ENCODE results near the gene MYO16.
"Not testable (repeated sequence)": the region's sequence is repeated elsewhere in the genome, so short reads cannot be mapped to it uniquely, and the experiment has no call there.

MYO16 gene

GRCh38 chr13:108987944-108988343 is 358.5 kb downstream of the MYO16 start:
- no peak for FAIRE-seq

- not testable (repeated sequence) for FAIRE-seq
Measured at GRCh38 chr13:108991416-108991815, 362.0 kb downstream of the MYO16 start.

DNA sequence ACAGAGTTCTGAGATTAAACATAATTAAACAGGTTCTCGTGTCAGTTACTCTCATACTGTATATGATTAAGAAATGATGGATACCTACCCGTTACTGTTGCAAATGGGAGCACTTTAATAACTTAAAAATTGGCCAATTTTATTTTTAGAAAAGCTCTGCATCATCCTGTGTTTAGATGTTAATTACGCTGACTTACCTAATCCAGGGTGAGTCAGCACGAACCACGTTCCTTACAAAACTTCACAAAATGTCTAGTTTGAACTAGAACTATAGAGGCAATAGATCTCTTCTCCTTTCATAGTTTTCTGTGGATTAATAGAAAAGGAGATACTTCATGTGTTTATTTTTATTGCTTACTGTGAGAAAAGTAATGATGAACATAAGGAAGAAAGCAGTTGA is 363.9 kb downstream of the MYO16 start:
- no peak for FAIRE-seq

GRCh38 chr13:108996430-108996829 is 367.0 kb downstream of the MYO16 start:
- FAIRE-seq: no peak

DNA sequence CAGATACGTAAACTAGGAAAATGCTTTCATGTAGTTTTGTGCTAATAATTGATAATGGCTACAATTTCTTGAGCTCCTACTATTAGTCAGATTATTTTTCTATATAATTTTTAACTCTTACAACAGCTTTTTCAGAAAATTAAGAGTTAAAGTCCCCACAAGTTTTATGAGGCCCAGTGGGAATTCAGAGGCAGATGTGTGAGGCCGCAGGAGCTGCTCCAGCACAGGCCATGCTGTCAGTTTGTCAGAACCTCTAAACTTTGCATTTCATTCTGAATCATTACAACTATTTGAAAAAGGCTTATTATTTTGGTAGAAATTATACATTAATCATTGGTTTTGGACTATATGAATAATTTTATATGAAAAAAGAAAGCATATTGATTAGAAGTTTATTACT is 370.8 kb downstream of the MYO16 start:
- no peak for FAIRE-seq

- FAIRE-seq: no peak
Measured at GRCh38 chr13:109002934-109003333, 373.5 kb downstream of the MYO16 start.

DNA sequence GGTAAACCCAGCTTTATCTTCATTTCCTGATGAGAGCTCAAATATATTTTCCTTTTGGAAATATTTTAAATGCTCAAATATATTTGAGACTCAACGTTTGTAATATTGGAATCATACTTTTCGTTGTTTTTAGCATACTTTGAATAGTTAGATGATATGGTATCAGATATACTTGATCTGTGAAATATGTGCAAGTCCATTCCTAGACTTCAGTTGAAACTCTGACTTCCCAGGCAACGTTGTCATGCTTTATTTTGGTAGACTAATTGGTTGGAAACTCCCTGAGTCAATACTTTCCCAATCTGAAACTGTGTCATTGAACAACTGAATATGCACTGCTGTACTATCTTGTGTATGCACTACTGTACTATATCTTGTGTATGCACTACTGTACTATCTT is 378.5 kb downstream of the MYO16 start:
- FAIRE-seq: no peak

- no peak for FAIRE-seq
Measured at GRCh38 chr13:109009756-109010155, 380.3 kb downstream of the MYO16 start.

DNA sequence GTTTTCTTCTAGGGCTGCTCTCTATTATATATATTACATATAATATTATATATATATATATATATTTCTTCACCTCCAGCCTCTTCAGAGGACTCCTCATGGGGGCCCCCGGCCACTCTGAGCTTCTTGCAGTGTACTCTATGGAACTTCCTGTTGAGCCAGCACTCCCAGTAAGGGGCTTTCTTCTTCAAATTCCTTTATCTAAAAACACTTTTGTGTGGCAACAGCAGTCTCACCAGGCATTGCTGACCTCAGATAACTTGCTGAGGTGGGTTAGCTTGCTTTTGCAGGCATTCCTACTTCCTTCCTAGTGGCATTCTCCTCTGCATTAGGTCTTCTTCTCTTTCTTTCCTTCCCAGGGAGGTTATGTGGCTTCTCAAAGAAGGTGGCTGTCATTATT is 381.5 kb downstream of the MYO16 start:
- no peak for FAIRE-seq

GRCh38 chr13:109012115-109012514 is 382.7 kb downstream of the MYO16 start:
- FAIRE-seq: no peak

DNA sequence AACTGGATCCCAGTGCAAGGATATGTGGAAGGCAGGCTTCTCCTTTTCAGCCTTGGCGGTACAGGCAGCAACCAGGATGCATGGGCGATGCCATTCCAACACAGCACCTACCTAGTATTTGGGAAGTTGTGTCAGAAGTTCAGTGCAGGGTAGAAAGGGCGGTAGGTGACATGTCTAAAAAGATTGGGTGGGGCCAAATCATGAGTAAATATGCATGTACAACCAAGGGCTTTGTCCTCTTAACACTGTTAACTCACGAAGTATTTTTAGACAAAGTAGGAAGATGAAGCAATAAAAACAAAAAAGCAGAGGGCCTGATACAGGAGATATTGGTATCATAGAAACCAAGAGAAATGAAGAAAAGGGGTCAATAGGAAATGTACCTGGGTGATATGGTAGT is 392.1 kb downstream of the MYO16 start:
- no peak for FAIRE-seq

- FAIRE-seq: no peak
Measured at GRCh38 chr13:109024611-109025010, 395.2 kb downstream of the MYO16 start.

DNA sequence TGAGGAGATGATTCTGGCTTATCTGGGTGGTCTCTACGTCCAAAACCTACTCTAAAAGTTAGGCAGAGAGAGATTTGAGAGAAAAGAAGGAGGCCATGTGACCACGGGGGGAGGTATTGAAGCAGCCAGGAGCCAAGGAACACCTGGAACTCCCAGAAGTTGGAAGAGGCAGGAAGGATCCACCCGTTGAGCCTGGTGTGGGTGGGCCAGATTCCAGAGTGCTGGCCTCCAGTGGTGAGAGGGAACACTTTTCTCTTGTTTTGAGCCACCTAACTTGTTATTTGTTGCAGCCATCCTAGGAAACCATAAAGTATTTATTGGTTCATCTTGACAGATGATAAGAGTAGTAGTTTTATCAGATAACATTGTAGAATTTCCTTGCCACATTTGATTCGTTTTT is 396.9 kb downstream of the MYO16 start:
- no peak for FAIRE-seq

DNA sequence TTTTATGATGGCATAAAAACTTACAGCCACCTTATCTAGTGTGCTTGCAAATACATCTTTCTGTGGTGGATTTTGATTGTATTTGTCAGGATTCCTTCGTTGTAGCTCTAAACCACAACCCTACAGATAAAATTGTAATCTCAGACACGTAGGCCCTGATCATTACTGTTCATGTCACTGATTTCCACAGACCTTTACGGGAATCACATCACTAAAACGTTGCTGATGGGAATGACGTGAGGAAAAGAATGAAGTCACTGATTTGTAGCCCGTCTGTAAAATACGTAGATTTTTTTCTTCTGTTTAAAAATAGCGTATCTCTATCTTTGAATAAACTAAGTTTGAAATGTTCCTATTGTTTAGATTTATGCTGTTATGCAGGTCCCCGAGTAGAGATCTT is 399.2 kb downstream of the MYO16 start:
- FAIRE-seq: no peak

GRCh38 chr13:109033090-109033489 is 403.7 kb downstream of the MYO16 start:
- no peak for FAIRE-seq

DNA sequence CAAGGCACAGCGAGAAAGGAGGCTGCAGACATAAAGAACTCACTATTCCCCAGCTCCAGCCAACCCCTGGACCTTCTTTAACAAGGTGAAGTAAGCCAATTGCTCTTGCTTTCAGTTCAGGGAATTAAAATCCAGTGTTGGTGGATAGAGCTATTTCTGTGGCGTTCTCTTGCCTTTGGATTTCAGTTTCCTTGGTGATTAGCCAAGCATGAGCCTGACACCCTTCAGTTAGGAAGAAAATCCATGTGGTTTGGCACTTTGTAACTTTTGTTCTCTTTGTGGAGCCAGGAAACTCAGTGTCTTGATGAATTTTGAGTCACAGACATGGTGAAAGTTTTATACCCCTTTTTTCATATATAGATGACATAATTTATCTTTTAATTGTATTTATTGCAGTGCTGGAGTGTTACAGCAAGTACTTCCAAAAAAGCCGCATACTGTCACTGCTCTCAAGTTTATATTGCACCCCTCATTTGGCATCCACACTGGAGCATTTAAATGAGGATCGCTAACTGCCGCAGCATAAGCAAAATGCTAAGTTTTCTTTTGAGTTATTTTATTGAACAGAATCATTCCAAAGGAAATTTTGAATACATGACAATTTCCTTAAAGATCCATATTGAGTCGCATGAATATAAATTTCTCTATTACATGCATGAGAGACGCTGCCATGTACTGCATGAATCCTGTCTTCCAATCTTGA is 406.8 kb downstream of the MYO16 start:
- no peak for FAIRE-seq

GRCh38 chr13:109043636-109044035 is 414.2 kb downstream of the MYO16 start:
- no peak for FAIRE-seq

DNA sequence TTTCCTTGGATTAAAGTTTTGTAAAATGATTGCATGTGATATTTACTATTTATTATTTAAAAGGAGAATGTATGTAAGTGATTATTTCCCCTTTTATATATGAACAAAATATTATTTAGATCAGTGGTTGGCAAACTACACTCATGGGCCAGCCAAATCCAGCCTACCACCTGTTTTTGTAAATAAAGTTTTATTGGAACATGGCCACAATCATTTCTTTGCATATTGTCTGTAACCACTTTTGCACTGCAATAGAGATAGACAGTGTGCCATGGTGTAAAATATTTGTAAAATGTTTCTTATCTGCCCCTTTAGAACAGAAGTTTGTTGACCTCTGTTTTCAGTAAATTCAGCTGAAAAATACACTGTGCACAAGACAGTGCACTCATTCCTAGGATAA is 426.4 kb downstream of the MYO16 start:
- no peak for FAIRE-seq

GRCh38 chr13:109058087-109058486 is 428.7 kb downstream of the MYO16 start:
- no peak for FAIRE-seq

GRCh38 chr13:109072505-109072904 is 443.1 kb downstream of the MYO16 start:
- no peak for FAIRE-seq

- FAIRE-seq: no peak
Measured at GRCh38 chr13:109074436-109074835, 445.0 kb downstream of the MYO16 start.

DNA sequence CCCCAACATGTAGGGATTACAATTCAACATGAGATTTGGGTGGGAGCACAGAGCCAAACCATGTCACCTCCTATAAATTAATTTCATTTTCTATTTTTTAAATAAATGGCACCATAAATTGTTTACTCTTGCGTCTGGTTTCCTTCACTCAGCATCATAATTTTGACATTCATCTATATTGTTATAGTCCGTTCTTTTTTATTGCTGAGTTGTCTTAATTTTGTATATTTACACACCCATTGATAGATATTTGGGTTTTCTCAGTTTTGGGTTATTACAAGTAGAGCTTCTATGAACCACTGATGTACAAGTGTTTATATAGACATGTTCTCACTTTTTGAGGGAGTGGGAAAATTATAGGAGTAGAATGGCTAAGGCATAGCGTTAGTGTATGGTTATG is 445.4 kb downstream of the MYO16 start:
- FAIRE-seq: no peak

GRCh38 chr13:109087916-109088623 is 458.7 kb downstream of the MYO16 start:
- no peak for FAIRE-seq

DNA sequence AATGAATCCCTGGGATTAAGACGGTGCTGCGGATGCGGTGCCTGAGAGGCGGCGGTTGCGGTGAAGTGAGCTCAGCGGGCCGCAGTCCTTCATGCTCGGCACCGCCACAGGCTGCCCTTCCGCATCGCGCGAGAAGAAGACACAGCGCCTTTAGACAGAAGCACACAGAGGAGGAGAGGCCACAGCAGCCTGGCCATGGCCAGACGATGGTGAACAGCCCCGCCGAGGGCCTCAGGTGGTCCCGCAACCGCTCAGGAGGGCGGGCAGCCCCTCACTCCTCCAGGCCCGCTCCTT is 459.2 kb downstream of the MYO16 start:
- no peak for FAIRE-seq

DNA sequence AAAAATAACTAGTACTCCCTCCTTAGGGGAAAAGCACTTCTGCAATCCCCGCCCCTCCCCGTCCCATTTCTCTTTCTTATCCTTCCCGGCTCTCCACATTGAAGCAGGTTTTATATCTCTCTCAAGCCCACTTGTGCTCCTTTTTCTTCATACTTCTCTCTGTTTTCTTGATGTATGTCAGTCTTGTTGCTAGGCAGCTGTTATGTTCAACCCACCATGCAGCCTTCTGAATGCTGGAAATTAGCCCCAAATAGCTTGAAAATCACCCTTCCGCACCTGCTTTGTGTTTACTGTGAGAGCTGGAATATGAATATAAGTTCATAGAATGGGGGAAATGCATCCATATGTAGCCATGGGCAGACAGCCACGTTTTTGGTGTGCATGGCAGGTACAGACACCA is 461.4 kb downstream of the MYO16 start:
- no peak for FAIRE-seq
